Measurements from ENCODE around the gene APBB2. TPM values are rescaled to one million over a fixed set of nuclear protein-coding genes. Genes with fewer than 3 reads are reported as not detected.

Gene APBB2
- total and polyA plus RNA-seq, 3 donors from 2014 or later = 19.7 to 77.9 (median 59.8) TPM

GRCh38 chr4:41215155-41215554 is 813 bp upstream of the APBB2 start:
- peak overlapping the region in 1 of 2 donors; percentile 79 for H3K4me3 ChIP-seq
- H3K4me1 ChIP-seq = no peaks in the 10 kb centered on the region
- H3K27ac ChIP-seq = peak overlapping the region in 1 of 2 donors; percentile 38
- intact Hi-C loops (cut with DNase I; ENCODE audit: low total_unique reads) = loop anchor here (5.0 kb wide), 1 partner anchor 288 kb away; no protein-coding TSS in a partner anchor
- H3K9me3 ChIP-seq = no peaks in the 10 kb centered on the region
- no peaks in the 10 kb centered on the region for H3K27me3 ChIP-seq
- no peaks in the 10 kb centered on the region for H3K36me3 ChIP-seq (ENCODE audit: low read depth, missing control alignments)
- DNase-seq = no peak
- TF ChIP-seq CTCF (IDR thresholded peaks at IDR 0.05) (no peak), POLR2A (IDR thresholded peaks at IDR 0.05) (no peak)
- 26 to 35% methylated on average over 9 of the region's 9 CpGs for WGBS, 2 donors

GRCh38 chr4:41214825-41215146 is 444 bp upstream of the APBB2 start:
- Histone ChIP-seq H3K9me3 (no peaks in the 10 kb centered on the region), H3K36me3 (ENCODE audit: low read depth, missing control alignments) (no peaks in the 10 kb centered on the region), H3K4me1 (no peaks in the 10 kb centered on the region), H3K4me3 (peak overlapping the region; percentile 79), H3K27me3 (no peaks in the 10 kb centered on the region), H3K27ac (peak overlapping the region; percentile 38 to 60)
- DNase-seq = no peak
- WGBS, 2 donors = 14 to 21% methylated on average over 5 to 8 of the region's 8 CpGs
- TF ChIP-seq POLR2A (IDR thresholded peaks at IDR 0.05) (no peak), CTCF (IDR thresholded peaks at IDR 0.05) (no peak)
- intact Hi-C loops (cut with DNase I; ENCODE audit: low total_unique reads) = loop anchor here (5.0 kb wide), 1 partner anchor 287 kb away; no protein-coding TSS in a partner anchor

GRCh38 chr4:41213625-41214135 is 662 bp downstream of the APBB2 start:
- peak; percentile 20 for DNase-seq
- 0 to 1% methylated on average over 16 to 35 of the region's 35 CpGs for WGBS, 2 donors
- Histone ChIP-seq H3K36me3 (ENCODE audit: low read depth, missing control alignments) (no peaks in the 10 kb centered on the region), H3K27ac (peak overlapping the region; percentile 60 to 83), H3K9me3 (no peaks in the 10 kb centered on the region), H3K4me3 (peak overlapping the region; percentile 79), H3K27me3 (no peaks in the 10 kb centered on the region), H3K4me1 (no peaks in the 10 kb centered on the region)
- TF ChIP-seq POLR2A (IDR thresholded peaks at IDR 0.05) (no peak), CTCF (IDR thresholded peaks at IDR 0.05) (no peak)
- intact Hi-C loops (cut with DNase I; ENCODE audit: low total_unique reads) = no loop called here

GRCh38 chr4:41212616-41213203 is 1.6 kb downstream of the APBB2 start:
- H3K27ac ChIP-seq = no peak overlapping the region
- H3K4me1 ChIP-seq = no peaks in the 10 kb centered on the region
- DNase-seq = peak; percentile 46
- H3K4me3 ChIP-seq = peak overlapping the region; percentile 79
- H3K36me3 ChIP-seq (ENCODE audit: low read depth, missing control alignments) = no peaks in the 10 kb centered on the region
- no peaks in the 10 kb centered on the region for H3K27me3 ChIP-seq
- intact Hi-C loops (cut with DNase I; ENCODE audit: low total_unique reads) = no loop called here
- H3K9me3 ChIP-seq = no peaks in the 10 kb centered on the region
- 10 to 16% methylated on average over 12 of the region's 12 CpGs for WGBS, 2 donors
- TF ChIP-seq CTCF (IDR thresholded peaks at IDR 0.05) = peak in 2 of 3 experiments; percentile 29 to 31
- no peak for TF ChIP-seq POLR2A (IDR thresholded peaks at IDR 0.05)
